Naive thymus-derived CD8-positive, alpha-beta T cell (primary cell): Measurements from ENCODE around the gene SHTN1. TPM values are rescaled to one million over a fixed set of nuclear protein-coding genes. Genes with fewer than 3 reads are reported as not detected.

Source experiments
- ATAC-seq, 2 donors: fragments of 150-1000 bp; cut with Tn5 transposase in 1 of 2; sonication (Bioruptor Pico), chemical (Tn5 transposase) in 1 of 2; 1 replicate in 1 of 2; 2 replicates in 1 of 2; pipeline ENCODE4 v1.10.0; 2021; ENCODE audit warnings: mild to moderate bottlenecking in 2 of 2, moderate library complexity in 2 of 2
- POLR2A ChIA-PET: fragments of 350-600 bp; sonication (Branson Sonifier 250); formaldehyde crosslinking; loops from one replicate; lab custom pipeline; 2021; ENCODE audit warnings: antibody characterized with exemption; lab: Charles Lee
- DNase-seq, 10 donors: peaks; one replicate each; pipeline versions ENCODE4 v3.0.0 to v3.0.0-alpha.2; 2020 to 2022
- H3K27ac Mint-ChIP-seq, 10 donors: one replicate each; pipeline ENCODE4 v1.8.0; 2020 to 2022; ENCODE audit warnings: mild to moderate bottlenecking in 10 of 10, mixed read lengths in 10 of 10, moderate library complexity in 4 of 10, inconsistent platforms in 1 of 10
- H3K27me3 Mint-ChIP-seq, 5 donors: one replicate each; pipeline ENCODE4 v1.8.0; 2021 to 2022; ENCODE audit warnings: mixed read lengths in 5 of 5
- H3K36me3 Mint-ChIP-seq, 3 donors: one replicate each; pipeline ENCODE4 v1.8.0; 2020 to 2022; ENCODE audit warnings: mixed read lengths in 3 of 3, mild to moderate bottlenecking in 2 of 3, inconsistent platforms in 1 of 3
- H3K4me1 Mint-ChIP-seq, 4 donors: one replicate each; pipeline ENCODE4 v1.8.0; 2021 to 2022; ENCODE audit warnings: mixed read lengths in 4 of 4
- H3K4me3 Mint-ChIP-seq, 10 donors: one replicate each; pipeline ENCODE4 v1.8.0; 2020 to 2022; ENCODE audit warnings: mild to moderate bottlenecking in 10 of 10, mixed read lengths in 10 of 10, moderate library complexity in 6 of 10, inconsistent platforms in 1 of 10
- H3K9me3 Mint-ChIP-seq, 9 donors: one replicate each; pipeline ENCODE4 v1.8.0; 2020 to 2022; ENCODE audit warnings: mixed read lengths in 9 of 9, mild to moderate bottlenecking in 3 of 9, inconsistent platforms in 1 of 9, moderate library complexity in 1 of 9
- polyA plus RNA-seq, 3 donors: library from polyadenylated mRNA; unstranded; fragments of 300-500 nt; fragmentation: Illumina TruSeq; gene quantifications; one replicate each; pipeline ENCODE4 v1.2.3, GENCODE V29; 2021
- total RNA-seq, 8 experiments: library from RNA in 2 of 8; stranded (reverse) in 2 of 8; gene quantifications; one replicate each; pipeline ENCODE4 v1.2.3 and lab custom pipeline; 2021 to 2026

Gene SHTN1
- total and polyA plus RNA-seq, 5 experiments from 2014 or later, result 0.25 TPM; not detected in 4

GRCh38 chr10:116878123-116878522 is 126.9 kb downstream of the SHTN1 start:
- Mint-ChIP-seq H3K4me3 (no peak overlapping the region), H3K4me1 (no peaks in the 10 kb centered on the region), H3K27me3 (peaks cover 6 to 35% (median 14%) of the 10 kb centered on the region in 5 donors), H3K27ac (no peak overlapping the region), H3K36me3 (no peaks in the 10 kb centered on the region), H3K9me3 (no peaks in the 10 kb centered on the region)
- no peak for ATAC-seq
- POLR2A ChIA-PET, result no interaction called here
- no peak for DNase-seq

DNA sequence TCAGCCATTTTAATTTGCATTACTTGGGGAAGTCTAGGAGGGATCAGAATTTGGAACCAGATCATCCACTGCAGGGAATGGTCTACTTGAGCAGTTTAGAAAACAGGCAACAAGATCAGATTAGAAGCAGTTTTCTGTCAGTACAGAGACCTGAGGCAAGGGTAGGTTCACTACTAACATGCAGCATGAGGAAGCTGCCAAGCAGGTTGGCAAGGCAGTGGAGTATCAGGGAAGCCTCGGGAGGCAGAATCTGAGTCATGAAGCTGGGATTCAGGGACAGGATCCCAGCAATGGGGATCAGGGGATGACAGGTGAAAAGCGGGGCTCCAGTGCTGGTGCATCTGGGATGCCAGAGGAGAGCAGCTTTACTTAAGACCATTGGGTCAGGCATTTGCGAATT is 127.6 kb downstream of the SHTN1 start:
- no peaks in the 10 kb centered on the region for H3K4me1 Mint-ChIP-seq
- POLR2A ChIA-PET, result no interaction called here

DNA sequence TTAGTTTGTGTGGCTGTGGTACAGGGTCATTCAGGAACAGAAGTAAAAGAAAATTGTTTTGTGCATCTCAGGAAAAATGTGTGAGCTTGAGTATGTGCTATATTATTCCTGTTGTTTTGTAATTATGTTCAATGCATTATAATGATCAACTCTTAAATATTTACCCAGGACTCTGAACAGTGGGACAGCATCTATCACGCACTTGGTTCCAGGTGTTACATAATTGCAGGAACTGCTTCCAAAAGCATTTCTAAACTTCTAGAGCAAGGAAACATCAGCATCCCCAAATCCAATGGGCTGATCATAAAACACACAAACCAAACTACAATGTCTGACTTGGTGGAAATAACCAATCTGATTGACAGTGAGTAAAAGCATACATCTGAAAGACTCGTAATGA is 129.1 kb downstream of the SHTN1 start:
- no peak for ATAC-seq
- H3K9me3 Mint-ChIP-seq, result peaks cover 0 to 9% (median 0%) of the 10 kb centered on the region in 9 donors
- H3K4me3 Mint-ChIP-seq, result no peak overlapping the region
- no peaks in the 10 kb centered on the region for H3K4me1 Mint-ChIP-seq
- peaks cover 4 to 27% (median 10%) of the 10 kb centered on the region in 5 donors for H3K27me3 Mint-ChIP-seq
- DNase-seq, result no peak
- POLR2A ChIA-PET, result no interaction called here
- H3K36me3 Mint-ChIP-seq, result no peaks in the 10 kb centered on the region
- H3K27ac Mint-ChIP-seq, result no peak overlapping the region

More for the DNA sequence above, 127.6 kb downstream of the SHTN1 start:
- H3K36me3 Mint-ChIP-seq, result no peaks in the 10 kb centered on the region
- ATAC-seq (no peak), DNase-seq (no peak)
- peaks cover 0 to 5% (median 0%) of the 10 kb centered on the region in 9 donors for H3K9me3 Mint-ChIP-seq
- H3K4me3 Mint-ChIP-seq, result no peak overlapping the region
- H3K27ac Mint-ChIP-seq, result peak overlapping the region in 1 of 10 donors; percentile 84
- peaks cover 6 to 38% (median 15%) of the 10 kb centered on the region in 5 donors for H3K27me3 Mint-ChIP-seq

DNA sequence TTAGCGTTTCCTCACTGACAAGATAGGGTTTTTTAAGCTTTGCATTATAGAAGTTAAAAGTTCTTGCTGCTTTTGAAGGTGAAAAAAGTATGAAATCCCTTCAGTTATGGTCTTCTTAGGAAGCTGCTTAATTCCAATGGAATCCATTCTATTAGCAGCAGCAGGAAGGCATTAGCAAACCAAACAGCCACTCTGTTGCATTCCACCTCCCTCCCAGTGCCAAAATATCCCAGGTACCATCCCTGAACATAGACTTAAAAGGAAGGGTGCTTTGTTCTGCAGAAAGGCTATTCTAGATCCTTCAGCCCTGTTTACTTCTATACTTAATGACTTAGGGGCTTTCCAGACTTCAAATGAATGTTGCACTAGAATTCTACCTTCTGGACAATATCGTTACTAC is 131.9 kb downstream of the SHTN1 start:
- no peak for ATAC-seq
- Mint-ChIP-seq H3K27ac (no peak overlapping the region), H3K36me3 (no peaks in the 10 kb centered on the region), H3K27me3 (peaks cover 1 to 20% (median 6%) of the 10 kb centered on the region in 5 donors), H3K4me3 (no peak overlapping the region), H3K9me3 (peaks cover 0 to 9% (median 0%) of the 10 kb centered on the region in 9 donors), H3K4me1 (no peaks in the 10 kb centered on the region)
- POLR2A ChIA-PET, result no interaction called here
- no peak for DNase-seq

- Mint-ChIP-seq H3K27ac (no peak overlapping the region), H3K4me3 (no peak overlapping the region), H3K9me3 (peaks cover 0 to 9% (median 0%) of the 10 kb centered on the region in 9 donors), H3K4me1 (no peaks in the 10 kb centered on the region), H3K27me3 (peaks cover 0 to 15% (median 7%) of the 10 kb centered on the region in 5 donors), H3K36me3 (no peaks in the 10 kb centered on the region)
- no peak for ATAC-seq
- DNase-seq, result no peak
- POLR2A ChIA-PET, result no interaction called here
Measured at GRCh38 chr10:116870949-116871348, 134.0 kb downstream of the SHTN1 start.

DNA sequence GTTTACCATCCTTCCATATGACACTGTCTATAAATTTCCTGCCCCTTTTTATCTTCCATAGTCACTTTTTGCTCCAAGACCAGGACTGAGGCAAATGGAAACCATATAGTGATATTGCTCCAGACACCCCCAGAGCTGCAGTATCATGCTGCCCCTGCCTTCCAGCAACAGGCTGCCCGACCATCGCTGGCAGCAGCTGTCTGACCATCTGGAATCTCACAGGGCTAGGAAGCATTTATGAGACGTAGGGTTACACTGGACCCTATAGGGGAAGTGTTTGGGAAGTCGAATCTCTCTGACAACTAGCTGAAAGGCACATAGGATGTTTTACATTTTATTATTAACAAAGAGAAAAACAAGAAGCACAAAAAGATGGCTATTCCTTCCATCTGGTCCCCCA is 136.3 kb downstream of the SHTN1 start:
- Mint-ChIP-seq H3K27ac (no peak overlapping the region), H3K4me1 (no peaks in the 10 kb centered on the region), H3K27me3 (peaks cover 0 to 13% (median 7%) of the 10 kb centered on the region in 5 donors), H3K4me3 (no peak overlapping the region), H3K9me3 (peaks cover 0 to 9% (median 0%) of the 10 kb centered on the region in 9 donors), H3K36me3 (no peaks in the 10 kb centered on the region)
- POLR2A ChIA-PET, result no interaction called here
- DNase-seq (no peak), ATAC-seq (no peak)

DNA sequence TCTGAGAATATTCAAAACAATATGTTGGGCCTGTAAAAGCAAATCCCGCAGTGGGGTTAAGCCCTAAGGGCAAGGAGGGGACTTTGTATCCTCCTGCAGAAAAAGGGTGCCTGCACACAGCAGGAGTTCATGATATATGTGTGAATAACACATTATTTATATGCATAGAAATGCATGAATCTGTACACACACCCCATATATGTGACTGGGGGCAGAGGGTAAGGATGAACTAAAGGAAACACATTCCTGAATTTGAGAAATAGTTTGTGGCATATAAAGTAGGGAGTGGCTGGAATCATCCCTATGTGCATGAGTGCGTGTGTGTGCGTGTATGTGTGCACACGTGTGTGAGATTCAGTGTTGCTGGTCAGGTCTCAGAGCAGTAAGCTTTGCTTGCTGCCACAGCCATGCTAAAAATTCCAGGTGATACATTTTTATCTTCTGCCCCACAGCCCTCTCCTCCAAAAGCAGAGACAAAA is 136.8 kb downstream of the SHTN1 start:
- Mint-ChIP-seq H3K4me1 (no peaks in the 10 kb centered on the region), H3K4me3 (no peak overlapping the region), H3K27me3 (peaks cover 0 to 13% (median 9%) of the 10 kb centered on the region in 5 donors), H3K36me3 (no peaks in the 10 kb centered on the region), H3K27ac (no peak overlapping the region), H3K9me3 (peaks cover 0 to 9% (median 0%) of the 10 kb centered on the region in 9 donors)
- POLR2A ChIA-PET, result no interaction called here
- DNase-seq, result no peak
- ATAC-seq, result no peak

- Mint-ChIP-seq H3K36me3 (no peaks in the 10 kb centered on the region), H3K27me3 (peaks cover 0 to 10% (median 3%) of the 10 kb centered on the region in 5 donors)
Measured at GRCh38 chr10:116866987-116867595, 137.9 kb downstream of the SHTN1 start.

GRCh38 chr10:116866066-116866465 is 138.9 kb downstream of the SHTN1 start:
- no peaks in the 10 kb centered on the region for H3K4me1 Mint-ChIP-seq

More at GRCh38 chr10:116866987-116867595, 137.9 kb downstream of the SHTN1 start:
- Mint-ChIP-seq H3K9me3 (peaks cover 0 to 2% (median 0%) of the 10 kb centered on the region in 9 donors), H3K27ac (no peak overlapping the region), H3K4me3 (no peak overlapping the region), H3K4me1 (no peaks in the 10 kb centered on the region)
- DNase-seq, result no peak
- POLR2A ChIA-PET, result no interaction called here
- no peak for ATAC-seq

DNA sequence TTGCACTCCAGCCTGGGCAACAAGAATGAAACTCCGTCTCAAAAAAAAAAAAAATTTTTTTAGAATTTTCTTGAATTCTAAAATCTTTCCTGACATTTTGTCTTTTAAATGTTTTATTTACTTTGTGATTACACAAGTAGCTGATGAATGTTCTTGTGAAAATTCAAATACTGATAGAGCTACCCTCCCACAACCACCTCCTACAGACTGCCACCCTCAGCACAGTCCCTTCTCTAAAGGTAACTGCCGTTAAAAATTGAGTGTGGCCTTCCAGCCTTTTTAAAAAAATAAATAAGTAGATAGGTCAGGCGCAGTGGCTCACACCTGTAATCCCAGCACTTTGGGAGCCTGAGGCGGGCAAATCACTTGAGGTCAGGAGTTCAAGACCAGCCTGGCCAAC is 140.6 kb downstream of the SHTN1 start:
- no peak overlapping the region for H3K27ac Mint-ChIP-seq
- DNase-seq, result no peak
- no peaks in the 10 kb centered on the region for H3K36me3 Mint-ChIP-seq
- peaks cover 0 to 4% (median 0%) of the 10 kb centered on the region in 9 donors for H3K9me3 Mint-ChIP-seq
- POLR2A ChIA-PET, result no interaction called here
- ATAC-seq, result no peak
- no peak overlapping the region for H3K4me3 Mint-ChIP-seq
- no peaks in the 10 kb centered on the region for H3K4me1 Mint-ChIP-seq
- peaks cover 0 to 17% (median 12%) of the 10 kb centered on the region in 5 donors for H3K27me3 Mint-ChIP-seq

More at GRCh38 chr10:116866066-116866465, 138.9 kb downstream of the SHTN1 start:
- Mint-ChIP-seq H3K27ac (no peak overlapping the region), H3K9me3 (no peaks in the 10 kb centered on the region), H3K4me3 (no peak overlapping the region), H3K27me3 (peaks cover 0 to 10% (median 2%) of the 10 kb centered on the region in 5 donors), H3K36me3 (no peaks in the 10 kb centered on the region)
- no peak for ATAC-seq
- POLR2A ChIA-PET, result no interaction called here
- DNase-seq, result no peak

GRCh38 chr10:116861796-116862195 is 143.2 kb downstream of the SHTN1 start:
- H3K9me3 Mint-ChIP-seq, result peaks cover 0 to 13% (median 4%) of the 10 kb centered on the region in 9 donors
- ATAC-seq, result no peak
- H3K27ac Mint-ChIP-seq, result no peak overlapping the region
- peaks cover 0 to 15% (median 8%) of the 10 kb centered on the region in 5 donors for H3K27me3 Mint-ChIP-seq
- no peak overlapping the region for H3K4me3 Mint-ChIP-seq
- H3K36me3 Mint-ChIP-seq, result peaks cover 0 to 6% (median 0%) of the 10 kb centered on the region in 3 donors
- no peaks in the 10 kb centered on the region for H3K4me1 Mint-ChIP-seq
- DNase-seq, result no peak
- POLR2A ChIA-PET, result no interaction called here

DNA sequence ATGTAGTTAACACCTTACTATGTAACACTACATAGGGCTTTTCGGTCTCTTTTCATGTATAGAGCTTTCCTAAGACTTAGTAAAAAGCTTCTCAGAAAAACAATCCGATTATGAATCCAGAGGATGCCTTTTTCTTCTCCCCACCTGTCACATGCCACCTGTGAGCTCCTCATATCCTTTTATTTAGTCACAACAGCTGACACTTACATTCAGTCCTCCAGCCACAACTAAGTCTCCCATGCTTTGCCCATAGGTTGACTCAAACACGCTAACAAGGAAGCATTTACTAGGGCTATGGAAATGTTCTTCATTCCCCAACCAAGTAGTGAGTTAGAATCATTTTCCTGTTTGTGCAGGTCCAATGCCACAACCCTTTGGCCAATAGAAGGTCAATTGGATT is 147.8 kb downstream of the SHTN1 start:
- H3K4me1 Mint-ChIP-seq, result no peaks in the 10 kb centered on the region
- no peak overlapping the region for H3K27ac Mint-ChIP-seq
- DNase-seq (no peak), ATAC-seq (no peak)
- no peak overlapping the region for H3K4me3 Mint-ChIP-seq
- H3K36me3 Mint-ChIP-seq, result peaks cover 0 to 6% (median 0%) of the 10 kb centered on the region in 3 donors
- POLR2A ChIA-PET, result no interaction called here
- peaks cover under 1 to 20% (median 9%) of the 10 kb centered on the region in 5 donors for H3K27me3 Mint-ChIP-seq
- peaks cover 0 to 18% (median 6%) of the 10 kb centered on the region in 9 donors for H3K9me3 Mint-ChIP-seq

DNA sequence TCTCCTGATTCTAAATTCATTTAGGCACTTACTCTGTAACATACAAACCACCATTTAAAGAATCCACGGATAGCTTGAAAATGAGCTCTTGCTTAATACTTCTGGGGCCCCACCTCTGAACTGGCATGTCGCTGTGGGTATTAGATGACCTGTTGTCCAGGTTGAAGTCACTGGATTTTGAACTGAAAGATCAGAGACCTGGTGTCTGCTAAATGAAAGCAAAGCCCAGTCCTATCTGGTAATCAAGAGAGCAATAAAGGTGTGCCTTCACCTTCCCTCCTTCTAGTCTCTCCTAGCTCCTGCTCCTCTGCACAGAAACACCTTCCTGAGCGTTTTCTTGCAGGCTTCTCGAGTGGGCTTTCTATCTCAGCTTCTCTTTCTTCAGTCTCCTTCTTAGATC is 151.3 kb downstream of the SHTN1 start:
- Mint-ChIP-seq H3K27me3 (peaks cover 21 to 32% (median 32%) of the 10 kb centered on the region in 5 donors), H3K9me3 (peaks cover 0 to 18% (median 5%) of the 10 kb centered on the region in 9 donors), H3K36me3 (peaks cover 0 to 6% (median 0%) of the 10 kb centered on the region in 3 donors), H3K4me3 (no peak overlapping the region), H3K4me1 (peaks cover 0 to 6% (median 3%) of the 10 kb centered on the region in 4 donors), H3K27ac (no peak overlapping the region)
- DNase-seq, result no peak
- POLR2A ChIA-PET, result interaction anchor here (0.7 kb wide), 1 partner anchor 1220 kb away, joined by 3 read pairs; no protein-coding TSS in a partner anchor
- no peak for ATAC-seq
